Naive thymus-derived CD4-positive, alpha-beta T cell (primary cell): ENCODE data around the gene CFH. TPM values are rescaled to one million over a fixed set of nuclear protein-coding genes. Genes with fewer than 3 reads are reported as not detected.
A peak's percentile ranks its signal among the peaks of the same experiment; 100 is the strongest.

Experiments
- ATAC-seq: fragments of 150-1000 bp; cut with Tn5 transposase; 2 replicates; pipeline ENCODE4 v1.10.0; 2021; ENCODE audit warnings: mild to moderate bottlenecking, moderate library complexity
- CTCF ChIA-PET: fragments of 350-600 bp; sonication (Branson Sonifier 250); formaldehyde crosslinking; loops from one replicate; lab custom pipeline; 2021; ENCODE audit warnings: antibody characterized with exemption; lab: Charles Lee
- POLR2A ChIA-PET: fragments of 350-600 bp; sonication (Branson Sonifier 250); formaldehyde crosslinking; loops from one replicate; lab custom pipeline; 2021; ENCODE audit warnings: antibody characterized with exemption, inconsistent platforms; lab: Charles Lee
- DNase-seq, 9 donors: peaks; one replicate each; pipeline versions ENCODE4 v3.0.0 to v3.0.0-alpha.2; 2020 to 2022; ENCODE audit warnings: mixed read lengths in 1 of 9
- H3K27ac ChIP-seq: one replicate; pipeline ENCODE4 v1.7.0; 2013; ENCODE audit warnings: mild to moderate bottlenecking, low read depth, low read length, moderate library complexity
- H3K27me3 ChIP-seq, 2 donors: one replicate each; pipeline ENCODE4 v1.7.0; 2013; ENCODE audit warnings: low read length in 2 of 2, mild to moderate bottlenecking in 2 of 2, moderate library complexity in 2 of 2; ENCODE audit not compliant: control insufficient read depth in 2 of 2, insufficient read depth in 2 of 2
- H3K36me3 ChIP-seq, 3 experiments: 1 replicate in 2 of 3; 2 replicates in 1 of 3; pipeline ENCODE4 v1.7.0; 2013; ENCODE audit warnings: low read length in 3 of 3, mild to moderate bottlenecking in 3 of 3, moderate library complexity in 1 of 3; ENCODE audit not compliant: insufficient read depth in 3 of 3, control insufficient read depth in 2 of 3
- H3K4me1 ChIP-seq, 2 donors: one replicate each; pipeline ENCODE4 v1.7.0; 2013; ENCODE audit warnings: low read length in 2 of 2, mild to moderate bottlenecking in 2 of 2, moderate library complexity in 1 of 2; ENCODE audit not compliant: control insufficient read depth in 2 of 2, insufficient read depth in 2 of 2
- H3K4me3 ChIP-seq: 2 replicates; pipeline ENCODE4 v1.7.0; 2013; ENCODE audit warnings: mild to moderate bottlenecking, low read length
- H3K9me3 ChIP-seq, 3 experiments: 1 replicate in 2 of 3; 2 replicates in 1 of 3; pipeline ENCODE4 v1.7.0; 2013; ENCODE audit warnings: low read length in 3 of 3; ENCODE audit not compliant: control insufficient read depth in 2 of 3
- H3K27ac Mint-ChIP-seq, 9 donors: one replicate each; pipeline ENCODE4 v1.8.0; 2020 to 2022; ENCODE audit warnings: mixed read lengths in 9 of 9, mild to moderate bottlenecking in 8 of 9, moderate library complexity in 5 of 9, inconsistent platforms in 2 of 9
- H3K27me3 Mint-ChIP-seq, 5 donors: one replicate each; pipeline ENCODE4 v1.8.0; 2021 to 2022; ENCODE audit warnings: mixed read lengths in 5 of 5, mild to moderate bottlenecking in 1 of 5
- H3K36me3 Mint-ChIP-seq, 5 donors: one replicate each; pipeline ENCODE4 v1.8.0; 2020 to 2022; ENCODE audit warnings: mixed read lengths in 5 of 5, mild to moderate bottlenecking in 3 of 5, inconsistent platforms in 1 of 5
- H3K4me1 Mint-ChIP-seq, 7 donors: one replicate each; pipeline ENCODE4 v1.8.0; 2020 to 2022; ENCODE audit warnings: mixed read lengths in 7 of 7, mild to moderate bottlenecking in 3 of 7, inconsistent platforms in 1 of 7
- H3K4me3 Mint-ChIP-seq, 10 donors: one replicate each; pipeline ENCODE4 v1.8.0; 2020 to 2022; ENCODE audit warnings: mild to moderate bottlenecking in 10 of 10, mixed read lengths in 10 of 10, moderate library complexity in 6 of 10, inconsistent platforms in 2 of 10
- H3K9me3 Mint-ChIP-seq, 11 donors: one replicate each; pipeline ENCODE4 v1.8.0; 2020 to 2022; ENCODE audit warnings: mixed read lengths in 11 of 11, mild to moderate bottlenecking in 4 of 11, inconsistent platforms in 1 of 11, moderate library complexity in 1 of 11
- intact Hi-C, 2 donors: fragments of 100-400 bp; cut with micrococcal nuclease; formaldehyde crosslinking; loops; one replicate each; pipeline ENCODE4 v1.15.1; 2023
- polyA plus RNA-seq, 2 donors: library from polyadenylated mRNA; unstranded; fragments of 300-500 nt; fragmentation: Illumina TruSeq; gene quantifications; one replicate each; pipeline ENCODE4 v1.2.3, GENCODE V29; 2021
- total RNA-seq, 6 experiments: library from RNA in 5 of 6; stranded (reverse) in 5 of 6; gene quantifications; 1 replicate in 5 of 6; 2 replicates in 1 of 6; pipeline ENCODE4 v1.2.3 and lab custom pipeline; 2021 to 2026

Gene CFH
- total and polyA plus RNA-seq, 7 experiments from 2014 or later, result 0.22 to 10.6 (median 1.3) TPM; not detected in 2

DNA sequence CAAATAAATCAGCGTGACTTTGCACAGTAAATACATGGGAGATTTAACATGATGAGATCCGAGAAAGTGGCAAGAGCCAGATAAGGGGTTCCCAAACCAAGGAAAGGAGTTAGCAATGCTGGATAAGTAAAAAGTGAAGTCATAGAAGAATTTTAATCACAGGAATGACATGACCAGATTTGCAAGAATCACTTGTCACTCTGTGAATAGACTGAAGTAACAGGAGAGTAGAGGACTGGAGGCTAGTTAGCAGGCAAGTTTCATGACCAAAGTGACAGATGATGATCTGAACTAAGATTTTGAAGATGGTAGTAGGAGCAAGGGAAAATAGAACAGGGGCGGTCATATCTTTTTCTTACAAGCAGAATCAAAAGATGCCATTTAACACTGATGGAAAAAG lies 8.4 kb downstream of the CFH start:
- H3K27me3 Mint-ChIP-seq, result no peaks in the 10 kb centered on the region
- Histone ChIP-seq H3K27me3 (no peaks in the 10 kb centered on the region), H3K27ac (no peak overlapping the region), H3K4me1 (no peaks in the 10 kb centered on the region), H3K4me3 (no peak overlapping the region), H3K9me3 (no peaks in the 10 kb centered on the region), H3K36me3 (no peaks in the 10 kb centered on the region)
- DNase-seq, result no peak
- POLR2A ChIA-PET, result no interaction called here
- H3K36me3 Mint-ChIP-seq, result no peaks in the 10 kb centered on the region
- H3K27ac Mint-ChIP-seq, result no peak overlapping the region
- H3K9me3 Mint-ChIP-seq, result no peaks in the 10 kb centered on the region
- H3K4me3 Mint-ChIP-seq, result no peak overlapping the region
- H3K4me1 Mint-ChIP-seq, result peaks cover 0 to 8% (median 0%) of the 10 kb centered on the region in 7 donors
- CTCF ChIA-PET, result interaction anchor here (1.6 kb wide), 1 partner anchor 512 kb away, joined by 3 read pairs; no protein-coding TSS in a partner anchor
- no peak for ATAC-seq
- intact Hi-C loops, result loop anchor here (1.0 to 5.0 kb wide), 3 partner anchors 8 to 305 kb away; partner anchors contain the start of gene CFH (in 1 of the 2)

DNA sequence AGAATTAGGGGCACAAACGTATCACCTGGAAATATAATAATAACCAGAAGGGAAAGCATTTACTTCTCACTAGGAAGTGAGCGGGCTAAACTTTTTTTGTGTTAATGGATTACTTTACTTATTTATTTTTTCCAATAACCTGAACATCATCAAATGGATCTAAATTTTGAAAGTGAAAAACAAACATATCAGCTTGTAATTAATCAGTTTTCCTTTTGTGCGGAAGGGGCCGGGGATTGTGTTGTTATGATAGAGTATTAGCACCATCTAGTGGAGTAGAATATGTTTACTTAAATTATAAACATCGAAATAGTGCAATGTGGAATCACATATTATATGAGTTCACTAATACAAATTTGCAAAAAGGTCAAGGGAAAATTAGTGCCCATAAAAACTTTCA lies 9.0 kb downstream of the CFH start:
- intact Hi-C loops, result loop anchor here (1.0 to 5.0 kb wide), 4 partner anchors 9 to 513 kb away; partner anchors contain the start of gene CFH (in 1 of the 2)
- peak in 4 of 9 donors; percentile 10 to 35 (median 14) for DNase-seq
- H3K9me3 ChIP-seq, result no peaks in the 10 kb centered on the region
- H3K4me3 ChIP-seq, result no peak overlapping the region
- ChIA-PET CTCF (interaction anchor here (1.6 kb wide), 1 partner anchor 512 kb away, joined by 3 read pairs; no protein-coding TSS in a partner anchor), POLR2A (no interaction called here)
- no peak overlapping the region for H3K27ac ChIP-seq
- ATAC-seq, result peak; percentile 73
- H3K4me1 ChIP-seq, result no peaks in the 10 kb centered on the region
- H3K27me3 Mint-ChIP-seq, result no peaks in the 10 kb centered on the region
- H3K4me3 Mint-ChIP-seq, result peak overlapping the region in 1 of 10 donors; percentile 12
- H3K27me3 ChIP-seq, result no peaks in the 10 kb centered on the region
- no peaks in the 10 kb centered on the region for H3K36me3 ChIP-seq
- H3K9me3 Mint-ChIP-seq, result no peaks in the 10 kb centered on the region
- H3K36me3 Mint-ChIP-seq, result no peaks in the 10 kb centered on the region
- H3K4me1 Mint-ChIP-seq, result peaks cover 0 to 8% (median 0%) of the 10 kb centered on the region in 7 donors
- no peak overlapping the region for H3K27ac Mint-ChIP-seq

DNA sequence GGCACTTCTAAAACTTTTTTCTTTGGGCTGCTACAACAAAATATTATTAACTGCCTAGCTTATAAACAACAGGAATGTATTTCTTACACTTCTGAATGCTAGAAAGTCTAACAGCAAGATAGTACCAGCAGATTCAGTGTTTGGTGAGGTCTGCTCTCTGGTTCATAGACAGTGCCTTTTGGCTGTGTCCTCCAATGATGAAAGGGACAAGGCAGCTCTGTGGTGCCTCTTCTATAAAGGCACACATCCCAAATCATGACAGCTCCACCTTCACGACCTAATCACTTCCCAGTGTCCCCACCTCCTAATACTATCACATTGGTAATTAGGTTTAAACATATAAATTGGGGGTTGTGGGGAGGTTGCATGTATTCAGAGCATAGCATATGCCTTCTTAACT lies 9.5 kb downstream of the CFH start:
- Histone ChIP-seq H3K9me3 (no peaks in the 10 kb centered on the region), H3K4me1 (no peaks in the 10 kb centered on the region), H3K27ac (no peak overlapping the region), H3K27me3 (no peaks in the 10 kb centered on the region), H3K4me3 (no peak overlapping the region), H3K36me3 (no peaks in the 10 kb centered on the region)
- ChIA-PET CTCF (interaction anchor here (1.6 kb wide), 1 partner anchor 513 kb away, joined by 3 read pairs; no protein-coding TSS in a partner anchor), POLR2A (no interaction called here)
- H3K4me1 Mint-ChIP-seq, result peaks cover 0 to 8% (median 0%) of the 10 kb centered on the region in 7 donors
- no peaks in the 10 kb centered on the region for H3K27me3 Mint-ChIP-seq
- H3K9me3 Mint-ChIP-seq, result no peaks in the 10 kb centered on the region
- ATAC-seq, result no peak
- intact Hi-C loops, result loop anchor here in 1 of 2 donors (1.0 to 5.0 kb wide), 2 partner anchors 289 to 513 kb away; no protein-coding TSS in a partner anchor
- H3K27ac Mint-ChIP-seq, result no peak overlapping the region
- DNase-seq, result no peak
- no peak overlapping the region for H3K4me3 Mint-ChIP-seq
- H3K36me3 Mint-ChIP-seq, result no peaks in the 10 kb centered on the region

DNA sequence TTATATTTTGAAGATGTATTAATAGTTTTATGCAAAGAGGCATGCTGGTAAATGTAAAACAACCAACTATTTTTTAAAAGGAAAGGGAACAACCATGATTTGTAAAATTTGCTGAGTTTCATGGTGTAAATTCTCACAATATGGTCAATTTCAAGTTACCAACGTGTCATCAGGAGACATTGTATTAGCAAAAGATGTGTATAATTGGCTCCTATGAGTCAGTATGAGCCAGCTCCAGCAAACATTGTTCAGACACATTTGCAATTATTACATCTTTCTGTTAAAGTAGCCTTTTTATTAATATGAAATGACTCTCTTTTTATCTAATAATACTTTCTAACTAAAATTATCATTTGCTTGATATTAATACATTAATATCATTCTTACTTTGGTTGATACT lies 15.3 kb downstream of the CFH start:
- Histone ChIP-seq H3K27me3 (no peaks in the 10 kb centered on the region), H3K9me3 (no peaks in the 10 kb centered on the region), H3K36me3 (no peaks in the 10 kb centered on the region), H3K4me1 (no peaks in the 10 kb centered on the region), H3K27ac (no peak overlapping the region), H3K4me3 (no peak overlapping the region)
- DNase-seq (no peak), ATAC-seq (no peak)
- POLR2A ChIA-PET, result no interaction called here
- no peaks in the 10 kb centered on the region for H3K36me3 Mint-ChIP-seq
- H3K9me3 Mint-ChIP-seq, result peaks cover 0 to 3% (median 0%) of the 10 kb centered on the region in 11 donors
- no peaks in the 10 kb centered on the region for H3K27me3 Mint-ChIP-seq
- H3K27ac Mint-ChIP-seq, result no peak overlapping the region
- no peaks in the 10 kb centered on the region for H3K4me1 Mint-ChIP-seq
- no peak overlapping the region for H3K4me3 Mint-ChIP-seq
- CTCF ChIA-PET, result no interaction called here
- intact Hi-C loops, result no loop called here

DNA sequence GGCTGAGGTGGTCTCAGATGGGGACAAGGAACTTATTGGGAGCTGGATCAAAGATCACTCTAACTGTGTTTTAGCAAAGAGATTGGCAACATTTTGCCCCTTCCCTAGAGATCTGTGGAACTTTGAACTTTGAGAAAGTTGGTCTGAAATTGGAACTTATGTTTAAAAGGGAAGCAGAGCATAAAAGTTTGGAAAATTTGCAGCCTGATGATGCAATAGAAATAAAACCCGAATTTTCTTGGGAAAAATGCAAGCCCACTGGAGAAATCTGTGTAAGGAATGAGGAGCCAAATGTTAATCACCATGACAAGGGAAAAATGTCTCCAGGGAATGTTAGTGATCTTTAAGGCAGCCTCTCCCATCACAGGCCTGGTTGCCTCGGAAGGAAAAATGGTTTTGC lies 17.2 kb downstream of the CFH start:
- H3K27me3 Mint-ChIP-seq, result no peaks in the 10 kb centered on the region
- ChIA-PET POLR2A (no interaction called here), CTCF (no interaction called here)
- H3K27ac Mint-ChIP-seq, result no peak overlapping the region
- H3K27me3 ChIP-seq, result no peaks in the 10 kb centered on the region
- H3K36me3 ChIP-seq, result no peaks in the 10 kb centered on the region
- no peaks in the 10 kb centered on the region for H3K4me1 Mint-ChIP-seq
- no peak for DNase-seq
- H3K27ac ChIP-seq, result no peak overlapping the region
- H3K36me3 Mint-ChIP-seq, result no peaks in the 10 kb centered on the region
- no peak overlapping the region for H3K4me3 Mint-ChIP-seq
- intact Hi-C loops, result no loop called here
- no peak overlapping the region for H3K4me3 ChIP-seq
- no peaks in the 10 kb centered on the region for H3K4me1 ChIP-seq
- peaks cover 0 to 3% (median 0%) of the 10 kb centered on the region in 11 donors for H3K9me3 Mint-ChIP-seq
- no peaks in the 10 kb centered on the region for H3K9me3 ChIP-seq
- no peak for ATAC-seq

DNA sequence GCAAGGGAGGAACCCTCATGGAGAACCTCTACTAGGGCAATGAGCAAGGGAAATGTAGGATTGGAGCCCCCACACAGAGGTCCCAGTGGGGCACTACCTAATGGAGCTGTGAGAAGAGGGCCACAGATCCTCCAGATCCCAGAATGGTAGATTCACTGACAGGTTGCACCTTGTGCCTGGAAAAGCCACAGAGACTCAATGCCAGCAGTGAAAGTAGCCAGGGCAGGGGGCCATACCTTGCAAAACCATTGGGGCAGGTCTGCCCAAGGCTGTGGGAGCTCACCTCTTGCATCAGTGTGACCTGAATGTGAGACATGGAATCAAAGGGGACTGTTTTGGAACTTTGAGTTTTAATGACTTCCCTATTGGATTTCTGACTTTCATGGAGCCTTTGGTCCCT lies 17.9 kb downstream of the CFH start:
- DNase-seq, result no peak
- CTCF ChIA-PET, result no interaction called here
- no peak for ATAC-seq
- Histone ChIP-seq H3K4me1 (no peaks in the 10 kb centered on the region), H3K27ac (no peak overlapping the region), H3K4me3 (no peak overlapping the region), H3K36me3 (no peaks in the 10 kb centered on the region), H3K27me3 (no peaks in the 10 kb centered on the region), H3K9me3 (no peaks in the 10 kb centered on the region)
- Mint-ChIP-seq H3K27ac (no peak overlapping the region), H3K4me3 (no peak overlapping the region), H3K9me3 (peaks cover 0 to 3% (median 0%) of the 10 kb centered on the region in 11 donors), H3K27me3 (no peaks in the 10 kb centered on the region), H3K4me1 (no peaks in the 10 kb centered on the region), H3K36me3 (no peaks in the 10 kb centered on the region)
- intact Hi-C loops, result no loop called here
- POLR2A ChIA-PET, result no interaction called here

DNA sequence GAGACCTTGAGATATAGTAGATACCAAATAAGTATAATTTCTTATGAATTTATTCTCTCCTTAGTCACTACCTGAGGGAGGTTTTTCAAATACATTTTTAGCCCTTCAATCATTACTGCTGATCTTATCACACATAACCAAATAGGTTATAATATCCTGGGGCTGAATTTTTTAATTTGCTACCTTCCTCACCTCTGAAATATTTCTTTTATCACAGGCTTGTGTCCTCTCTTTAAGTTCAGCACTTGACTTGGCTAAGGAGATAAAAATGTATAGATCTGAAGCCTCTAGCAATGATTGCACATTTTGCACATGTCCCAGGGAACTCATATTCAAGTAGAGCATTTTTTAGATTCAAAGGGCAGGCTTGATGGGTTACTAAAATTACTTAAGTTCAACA lies 23.1 kb downstream of the CFH start:
- no peak overlapping the region for H3K27ac ChIP-seq
- H3K36me3 ChIP-seq, result no peaks in the 10 kb centered on the region
- Mint-ChIP-seq H3K4me3 (no peak overlapping the region), H3K27ac (no peak overlapping the region), H3K36me3 (no peaks in the 10 kb centered on the region), H3K4me1 (no peaks in the 10 kb centered on the region), H3K9me3 (no peaks in the 10 kb centered on the region), H3K27me3 (peaks cover 0 to 6% (median 0%) of the 10 kb centered on the region in 5 donors)
- intact Hi-C loops, result no loop called here
- ChIA-PET POLR2A (no interaction called here), CTCF (no interaction called here)
- no peaks in the 10 kb centered on the region for H3K4me1 ChIP-seq
- H3K27me3 ChIP-seq, result no peaks in the 10 kb centered on the region
- ATAC-seq, result no peak
- no peak for DNase-seq
- no peaks in the 10 kb centered on the region for H3K9me3 ChIP-seq
- H3K4me3 ChIP-seq, result no peak overlapping the region
